Measurements from ENCODE around the gene KPRP. TPM values are rescaled to one million over a fixed set of nuclear protein-coding genes. Genes with fewer than 3 reads are reported as not detected.

Gene KPRP
- total RNA-seq, 1 experiment from 2014 or later = not detected

GRCh38 chr1:152796421-152796820 lies 38.6 kb downstream of the KPRP start, which contains the start of gene LCE1D:
Gene LCE1D (plus strand): TSS chr1:152796721. CDS start chr1:152797795, 1,074 bp downstream.
- Histone ChIP-seq H3K9ac (ENCODE audit: extremely low read depth, insufficient read length, low read length) (no peak within 1 kb of the TSS), H3K18ac (ENCODE audit: insufficient read length, low read depth, low read length) (no peak within 1 kb of the TSS), H3K4ac (ENCODE audit: low read depth, low read length) (no peak within 1 kb of the TSS), H3T11ph (ENCODE audit: low read length) (no peak within 1 kb of the TSS), H2AK5ac (ENCODE audit: insufficient read length, low read length) (no peak within 1 kb of the TSS), H2AFZ (ENCODE audit: low read length) (no peak within 1 kb of the TSS), H2BK120ac (ENCODE audit: low read depth, low read length, poor library complexity, severe bottlenecking) (no peak within 1 kb of the TSS), H3K27ac (ENCODE audit: insufficient read length, low read depth, low read length) (no peak within 1 kb of the TSS), H2BK15ac (ENCODE audit: low read depth, low read length) (no peak within 1 kb of the TSS), H3K4me1 (ENCODE audit: insufficient read depth, low read length) (no peaks in the 10 kb centered on the region), H3K79me1 (ENCODE audit: insufficient read depth, low read depth, low read length, poor library complexity, severe bottlenecking) (no peaks in the 10 kb centered on the region), H2BK20ac (ENCODE audit: low read depth, low read length, poor library complexity, severe bottlenecking) (no peak within 1 kb of the TSS), H2BK5ac (ENCODE audit: insufficient read length, low read length) (no peak within 1 kb of the TSS), H3K56ac (ENCODE audit: insufficient read length, low read depth, low read length) (no peak within 1 kb of the TSS), H4K20me1 (ENCODE audit: control insufficient read depth, insufficient read depth, insufficient read length) (no peaks in the 10 kb centered on the region), H3K14ac (ENCODE audit: insufficient read depth, low read length) (no peak within 1 kb of the TSS), H4K91ac (ENCODE audit: insufficient read length, low read depth, low read length) (no peak within 1 kb of the TSS), H2BK12ac (ENCODE audit: insufficient read length, low read depth, low read length) (no peak within 1 kb of the TSS), H4K8ac (replicated peaks; ENCODE audit: insufficient read length, low read depth, low read length) (no peak within 1 kb of the TSS), H4K5ac (ENCODE audit: insufficient read length, low read depth, low read length) (no peak within 1 kb of the TSS), H3K9me3 (ENCODE audit: control insufficient read depth, low read depth, low read length) (peaks cover 61% of the 10 kb centered on the region), H3K23me2 (ENCODE audit: insufficient read length, low read depth, low read length, poor library complexity, severe bottlenecking) (no peaks in the 10 kb centered on the region), H3K79me2 (ENCODE audit: insufficient read depth, low read length) (no peaks in the 10 kb centered on the region), H3K4me2 (ENCODE audit: insufficient read depth, insufficient read length, low read length) (no peak within 1 kb of the TSS), H3K27me3 (ENCODE audit: insufficient read depth, low read length) (no peaks in the 10 kb centered on the region; the same call in 1 of the 2 replicates), H3K23ac (ENCODE audit: insufficient read length, low read depth, low read length) (no peak within 1 kb of the TSS)
- H3K36me3 Mint-ChIP-seq (ENCODE audit: insufficient read depth in 1 of 3, low read depth in 3 of 3) = peaks cover 4 to 22% (median 11%) of the 10 kb centered on the region in 3 experiments
- H3K4me3 Mint-ChIP-seq = no peak within 1 kb of the TSS
- no peak within 1 kb of the TSS for H3K27ac Mint-ChIP-seq
- peaks cover 88 to 93% of the 10 kb centered on the region in 2 experiments for H3K9me3 Mint-ChIP-seq
- no peak for TF ChIP-seq CTCF (conservative IDR thresholded peaks at IDR 0.05)
- no peaks in the 10 kb centered on the region for H3K4me1 Mint-ChIP-seq
- no CpG with 5 or more reads among the region's 3 CpGs for WGBS (ENCODE audit: extremely low coverage, insufficient read length, low lambda C conversion rate)
- H3K27me3 Mint-ChIP-seq (ENCODE audit: low read depth) = no peaks in the 10 kb centered on the region
- no peak for DNase-seq
